Naive B cell (primary cell): Measurements from ENCODE around the gene ZFYVE19. TPM values are rescaled to one million over a fixed set of nuclear protein-coding genes. Genes with fewer than 3 reads are reported as not detected.

Source experiments
- polyA plus RNA-seq, 6 donors: library from polyadenylated mRNA; unstranded; fragments of 300-500 nt; fragmentation: Illumina TruSeq; gene quantifications; one replicate each; pipeline ENCODE4 v1.2.3, GENCODE V29; 2021; ENCODE audit warnings: low read depth in 6 of 6

Gene ZFYVE19
- polyA plus RNA-seq, 6 donors from 2014 or later, result 9.5 to 27.7 (median 12.9) TPM

Other genes starting within 250 kb of the ZFYVE19 start
- gene CCDC32, start 242.0 kb upstream of the ZFYVE19 start, polyA plus RNA-seq, result 100 to 1,000 TPM; 199 to 261 (median 219) TPM
- 10 to 100 TPM; 18.0 to 29.3 (median 25.6) TPM for gene RPUSD2, start 237.8 kb upstream of the ZFYVE19 start, polyA plus RNA-seq
- gene KNL1, start 212.8 kb upstream of the ZFYVE19 start, polyA plus RNA-seq, result 1 to 10 TPM in 5 of 6 donors, under 1 TPM in 1; 0.96 to 2.1 (median 1.5) TPM
- gene RAD51, start 111.9 kb upstream of the ZFYVE19 start, polyA plus RNA-seq, result 1 to 10 TPM in 2 of 6 donors, under 1 TPM in 3, not detected in 1; 0.28 to 1.8 (median 0.85) TPM
- 10 to 100 TPM; 10.7 to 17.2 (median 12.1) TPM for gene RMDN3, start 51.8 kb upstream of the ZFYVE19 start, polyA plus RNA-seq
- gene GCHFR, start 43.0 kb upstream of the ZFYVE19 start, polyA plus RNA-seq, result 10 to 100 TPM; 22.8 to 40.4 (median 27.6) TPM
- gene C15orf62, start 37.1 kb upstream of the ZFYVE19 start, polyA plus RNA-seq, result 1 to 10 TPM in 1 of 6 donors, under 1 TPM in 3, not detected in 2; 0.20 to 1.1 (median 0.49) TPM
- 10 to 100 TPM; 13.7 to 45.8 (median 28.7) TPM for gene DNAJC17, start 384 bp downstream of the ZFYVE19 start, polyA plus RNA-seq
- not detected for gene PPP1R14D, start 21.6 kb downstream of the ZFYVE19 start, polyA plus RNA-seq
- 1 to 10 TPM; 3.8 to 7.0 (median 5.4) TPM for gene SPINT1, start 37.0 kb downstream of the ZFYVE19 start, polyA plus RNA-seq
- gene RHOV, start 67.1 kb downstream of the ZFYVE19 start, polyA plus RNA-seq, result not detected
- gene VPS18, start 87.4 kb downstream of the ZFYVE19 start, polyA plus RNA-seq, result 10 to 100 TPM; 21.2 to 33.6 (median 23.5) TPM
- not detected for gene DLL4, start 122.3 kb downstream of the ZFYVE19 start, polyA plus RNA-seq
- gene CHAC1, start 146.4 kb downstream of the ZFYVE19 start, polyA plus RNA-seq, result under 1 TPM in 2 of 6 donors, not detected in 4; 0.22 to 0.73 TPM